Testis (tissue), 2 donors: ENCODE data around the gene NKAIN2.

ENCODE experiments used
- CTCF ChIP-seq, 3 experiments: fragments of 450-650 bp in 2 of 3; fragments of 200-600 bp in 1 of 3; sonication (generic) in 1 of 3; IDR thresholded peaks; one replicate each; pipeline ENCODE4 v1.5.1; 2016 to 2019; ENCODE audit warnings: antibody characterized with exemption in 3 of 3, mild to moderate bottlenecking in 2 of 3, moderate library complexity in 1 of 3
- POLR2A ChIP-seq: fragments of 450-650 bp; IDR thresholded peaks from one replicate; pipeline ENCODE4 v1.6.1; 2017; ENCODE audit warnings: antibody characterized with exemption, mild to moderate bottlenecking, moderate library complexity

- TF ChIP-seq POLR2A: no peak
- TF ChIP-seq CTCF (IDR thresholded peaks at IDR 0.05): no peak
These were observed 742.9 kb downstream of the NKAIN2 start for GRCh38 chr6:124546601-124547000.
